ENCODE data around the gene BCL2L15.

DNA sequence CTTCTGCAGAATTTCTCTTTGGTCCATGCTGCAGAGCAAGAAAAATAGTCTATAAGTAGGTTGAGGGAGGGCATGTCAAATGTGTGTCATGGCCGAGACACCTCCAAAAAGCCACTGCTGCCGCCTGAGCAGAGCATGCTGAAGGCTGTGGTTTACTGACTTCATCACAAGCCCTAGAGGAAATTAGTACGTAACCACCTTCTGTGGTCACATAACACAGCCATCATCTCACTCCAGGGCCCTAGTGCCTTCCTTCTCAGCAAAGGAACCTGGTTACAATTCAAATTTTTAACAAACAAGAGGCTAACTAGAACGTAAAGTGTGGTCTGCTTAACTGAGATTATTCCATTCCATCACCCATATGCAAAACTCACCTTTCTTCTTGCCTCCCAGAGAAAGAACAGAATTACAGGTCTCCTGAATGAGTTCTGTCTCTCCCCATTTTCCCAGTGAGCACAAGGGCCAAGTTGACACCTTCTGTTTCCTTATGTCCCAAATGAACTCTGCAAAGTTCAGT is 15.7 kb downstream of the BCL2L15 start, which contains the start of gene PTPN22:
- TF ChIP-seq, protein P1, sequence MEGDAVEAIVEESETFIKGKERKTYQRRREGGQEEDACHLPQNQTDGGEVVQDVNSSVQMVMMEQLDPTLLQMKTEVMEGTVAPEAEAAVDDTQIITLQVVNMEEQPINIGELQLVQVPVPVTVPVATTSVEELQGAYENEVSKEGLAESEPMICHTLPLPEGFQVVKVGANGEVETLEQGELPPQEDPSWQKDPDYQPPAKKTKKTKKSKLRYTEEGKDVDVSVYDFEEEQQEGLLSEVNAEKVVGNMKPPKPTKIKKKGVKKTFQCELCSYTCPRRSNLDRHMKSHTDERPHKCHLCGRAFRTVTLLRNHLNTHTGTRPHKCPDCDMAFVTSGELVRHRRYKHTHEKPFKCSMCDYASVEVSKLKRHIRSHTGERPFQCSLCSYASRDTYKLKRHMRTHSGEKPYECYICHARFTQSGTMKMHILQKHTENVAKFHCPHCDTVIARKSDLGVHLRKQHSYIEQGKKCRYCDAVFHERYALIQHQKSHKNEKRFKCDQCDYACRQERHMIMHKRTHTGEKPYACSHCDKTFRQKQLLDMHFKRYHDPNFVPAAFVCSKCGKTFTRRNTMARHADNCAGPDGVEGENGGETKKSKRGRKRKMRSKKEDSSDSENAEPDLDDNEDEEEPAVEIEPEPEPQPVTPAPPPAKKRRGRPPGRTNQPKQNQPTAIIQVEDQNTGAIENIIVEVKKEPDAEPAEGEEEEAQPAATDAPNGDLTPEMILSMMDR (IDR thresholded peaks at IDR 0.05), result no peak
- TF ChIP-seq, protein P2, sequence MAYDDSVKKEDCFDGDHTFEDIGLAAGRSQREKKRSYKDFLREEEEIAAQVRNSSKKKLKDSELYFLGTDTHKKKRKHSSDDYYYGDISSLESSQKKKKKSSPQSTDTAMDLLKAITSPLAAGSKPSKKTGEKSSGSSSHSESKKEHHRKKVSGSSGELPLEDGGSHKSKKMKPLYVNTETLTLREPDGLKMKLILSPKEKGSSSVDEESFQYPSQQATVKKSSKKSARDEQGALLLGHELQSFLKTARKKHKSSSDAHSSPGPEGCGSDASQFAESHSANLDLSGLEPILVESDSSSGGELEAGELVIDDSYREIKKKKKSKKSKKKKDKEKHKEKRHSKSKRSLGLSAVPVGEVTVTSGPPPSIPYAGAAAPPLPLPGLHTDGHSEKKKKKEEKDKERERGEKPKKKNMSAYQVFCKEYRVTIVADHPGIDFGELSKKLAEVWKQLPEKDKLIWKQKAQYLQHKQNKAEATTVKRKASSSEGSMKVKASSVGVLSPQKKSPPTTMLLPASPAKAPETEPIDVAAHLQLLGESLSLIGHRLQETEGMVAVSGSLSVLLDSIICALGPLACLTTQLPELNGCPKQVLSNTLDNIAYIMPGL (CRISPR knock-in tag; IDR thresholded peaks at IDR 0.05), result no peak
- TF ChIP-seq, protein P3, sequence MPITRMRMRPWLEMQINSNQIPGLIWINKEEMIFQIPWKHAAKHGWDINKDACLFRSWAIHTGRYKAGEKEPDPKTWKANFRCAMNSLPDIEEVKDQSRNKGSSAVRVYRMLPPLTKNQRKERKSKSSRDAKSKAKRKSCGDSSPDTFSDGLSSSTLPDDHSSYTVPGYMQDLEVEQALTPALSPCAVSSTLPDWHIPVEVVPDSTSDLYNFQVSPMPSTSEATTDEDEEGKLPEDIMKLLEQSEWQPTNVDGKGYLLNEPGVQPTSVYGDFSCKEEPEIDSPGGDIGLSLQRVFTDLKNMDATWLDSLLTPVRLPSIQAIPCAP (CRISPR knock-in tag; IDR thresholded peaks at IDR 0.05), result no peak
- TF ChIP-seq ZNF671 (CRISPR knock-in tag; IDR thresholded peaks at IDR 0.05), result no peak
- TF ChIP-seq, protein P4, sequence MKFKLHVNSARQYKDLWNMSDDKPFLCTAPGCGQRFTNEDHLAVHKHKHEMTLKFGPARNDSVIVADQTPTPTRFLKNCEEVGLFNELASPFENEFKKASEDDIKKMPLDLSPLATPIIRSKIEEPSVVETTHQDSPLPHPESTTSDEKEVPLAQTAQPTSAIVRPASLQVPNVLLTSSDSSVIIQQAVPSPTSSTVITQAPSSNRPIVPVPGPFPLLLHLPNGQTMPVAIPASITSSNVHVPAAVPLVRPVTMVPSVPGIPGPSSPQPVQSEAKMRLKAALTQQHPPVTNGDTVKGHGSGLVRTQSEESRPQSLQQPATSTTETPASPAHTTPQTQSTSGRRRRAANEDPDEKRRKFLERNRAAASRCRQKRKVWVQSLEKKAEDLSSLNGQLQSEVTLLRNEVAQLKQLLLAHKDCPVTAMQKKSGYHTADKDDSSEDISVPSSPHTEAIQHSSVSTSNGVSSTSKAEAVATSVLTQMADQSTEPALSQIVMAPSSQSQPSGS (CRISPR knock-in tag; IDR thresholded peaks at IDR 0.05; ENCODE audit: borderline replicate concordance, low read depth), result no peak
- no peak for TF ChIP-seq KAT7 (CRISPR knock-in tag; IDR thresholded peaks at IDR 0.05; ENCODE audit: borderline replicate concordance)
- TF ChIP-seq, protein P5, sequence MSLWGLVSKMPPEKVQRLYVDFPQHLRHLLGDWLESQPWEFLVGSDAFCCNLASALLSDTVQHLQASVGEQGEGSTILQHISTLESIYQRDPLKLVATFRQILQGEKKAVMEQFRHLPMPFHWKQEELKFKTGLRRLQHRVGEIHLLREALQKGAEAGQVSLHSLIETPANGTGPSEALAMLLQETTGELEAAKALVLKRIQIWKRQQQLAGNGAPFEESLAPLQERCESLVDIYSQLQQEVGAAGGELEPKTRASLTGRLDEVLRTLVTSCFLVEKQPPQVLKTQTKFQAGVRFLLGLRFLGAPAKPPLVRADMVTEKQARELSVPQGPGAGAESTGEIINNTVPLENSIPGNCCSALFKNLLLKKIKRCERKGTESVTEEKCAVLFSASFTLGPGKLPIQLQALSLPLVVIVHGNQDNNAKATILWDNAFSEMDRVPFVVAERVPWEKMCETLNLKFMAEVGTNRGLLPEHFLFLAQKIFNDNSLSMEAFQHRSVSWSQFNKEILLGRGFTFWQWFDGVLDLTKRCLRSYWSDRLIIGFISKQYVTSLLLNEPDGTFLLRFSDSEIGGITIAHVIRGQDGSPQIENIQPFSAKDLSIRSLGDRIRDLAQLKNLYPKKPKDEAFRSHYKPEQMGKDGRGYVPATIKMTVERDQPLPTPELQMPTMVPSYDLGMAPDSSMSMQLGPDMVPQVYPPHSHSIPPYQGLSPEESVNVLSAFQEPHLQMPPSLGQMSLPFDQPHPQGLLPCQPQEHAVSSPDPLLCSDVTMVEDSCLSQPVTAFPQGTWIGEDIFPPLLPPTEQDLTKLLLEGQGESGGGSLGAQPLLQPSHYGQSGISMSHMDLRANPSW (CRISPR knock-in tag; conservative IDR thresholded peaks at IDR 0.05; ENCODE audit: low read depth), result no peak
- no peak for TF ChIP-seq CREB1 (CRISPR knock-in tag; IDR thresholded peaks at IDR 0.05)
- TF ChIP-seq ZBTB21 (CRISPR knock-in tag; IDR thresholded peaks at IDR 0.05; ENCODE audit: borderline replicate concordance), result no peak

Measured in WTC11 (cell line).